GM23248 (cell line): Measurements from ENCODE around the gene TIMM10. TPM values are rescaled to one million over a fixed set of nuclear protein-coding genes. Genes with fewer than 3 reads are reported as not detected.

Source experiments
- DNase-seq: peaks from one replicate; pipeline ENCODE4 v3.0.0-alpha.2; 2015
- H2AFZ ChIP-seq: fragments of 200-600 bp; sonication (generic); 2 replicates; pipeline ENCODE4 v1.6.1; 2016; ENCODE audit warnings: antibody characterized with exemption
- H3F3A ChIP-seq: fragments of 200-600 bp; sonication (generic); 2 replicates; pipeline ENCODE4 v1.6.1; 2016; ENCODE audit warnings: mild to moderate bottlenecking, antibody characterized with exemption, mixed run types; ENCODE audit not compliant: insufficient read depth
- H3K27ac ChIP-seq: fragments of 200-600 bp; sonication (generic); 2 replicates; pipeline ENCODE4 v1.5.1; 2016; ENCODE audit warnings: mild to moderate bottlenecking
- H3K27me3 ChIP-seq: fragments of 200-600 bp; sonication (generic); replicated peaks from 2 replicates; pipeline ENCODE4 v1.6.1; 2016; ENCODE audit warnings: mild to moderate bottlenecking; ENCODE audit not compliant: insufficient read depth
- H3K36me3 ChIP-seq: fragments of 200-600 bp; sonication (generic); 2 replicates; pipeline ENCODE4 v1.6.1; 2016; ENCODE audit warnings: low read depth, mild to moderate bottlenecking
- H3K4me1 ChIP-seq: fragments of 200-600 bp; sonication (generic); 2 replicates; pipeline ENCODE4 v1.6.1; 2016; ENCODE audit warnings: mild to moderate bottlenecking; ENCODE audit not compliant: insufficient read depth
- H3K4me2 ChIP-seq: fragments of 200-600 bp; sonication (generic); one replicate; pipeline ENCODE4 v1.6.1; 2016; ENCODE audit warnings: mild to moderate bottlenecking; ENCODE audit not compliant: unreplicated experiment
- H3K4me3 ChIP-seq: fragments of 200-600 bp; sonication (generic); 2 replicates; pipeline ENCODE4 v1.5.1; 2016; ENCODE audit warnings: mild to moderate bottlenecking
- H3K79me2 ChIP-seq: fragments of 200-600 bp; sonication (generic); 2 replicates; pipeline ENCODE4 v1.6.1; 2016; ENCODE audit warnings: mild to moderate bottlenecking; ENCODE audit not compliant: insufficient read depth
- H3K9ac ChIP-seq: fragments of 200-600 bp; sonication (generic); 2 replicates; pipeline ENCODE4 v1.6.1; 2016; ENCODE audit warnings: mild to moderate bottlenecking
- H3K9me2 ChIP-seq: fragments of 200-600 bp; sonication (generic); 2 replicates; pipeline ENCODE4 v1.6.1; 2016; ENCODE audit warnings: mixed run types, mild to moderate bottlenecking, moderate library complexity; ENCODE audit not compliant: insufficient read depth
- H3K9me3 ChIP-seq: fragments of 200-600 bp; sonication (generic); one replicate; pipeline ENCODE4 v1.6.1; 2017; ENCODE audit warnings: low read depth
- H4K20me1 ChIP-seq: fragments of 200-600 bp; sonication (generic); 2 replicates; pipeline ENCODE4 v1.6.0; 2016; ENCODE audit not compliant: insufficient read depth
- EZH2 ChIP-seq: fragments of 200-600 bp; sonication (generic); IDR thresholded peaks from 2 replicates; pipeline ENCODE4 v1.6.1; 2018; ENCODE audit warnings: antibody characterized with exemption, mild to moderate bottlenecking; ENCODE audit not compliant: insufficient read depth, poor library complexity, severe bottlenecking
- EZH2phosphoT487 ChIP-seq: fragments of 200-600 bp; sonication (generic); IDR thresholded peaks from 2 replicates; pipeline ENCODE4 v1.6.1; 2018; ENCODE audit warnings: antibody characterized with exemption, moderate library complexity, mild to moderate bottlenecking, low read depth; ENCODE audit not compliant: insufficient read depth
- WGBS, 2 experiments: methylation state at CpG; one replicate each; pipeline ENCODE4 v1.1.6; 2015 to 2017; ENCODE audit warnings: low lambda C conversion rate in 2 of 2, low coverage in 1 of 2; ENCODE audit errors: missing lambda C conversion rate in 2 of 2; 5-methylcytosine and 5-hydroxymethylcytosine counted together
- in situ Hi-C: fragments of 300-500 bp; cut with MboI; formaldehyde crosslinking; loops from 2 replicates; pipeline ENCODE4 v1.15.0; 2020
- polyA plus RNA-seq: library from polyadenylated mRNA; unstranded; fragments of >200 nt; fragmentation: Nextera tagmentation; extraction: Ambion mirVana; gene quantifications from 2 replicates; pipeline ENCODE4 v1.2.1, GENCODE V29; 2016
- total RNA-seq: library from RNA; depleted of rRNA; stranded (reverse); fragments of >200 nt; shearing (Covaris generic); gene quantifications from 2 replicates; pipeline ENCODE4 v1.2.3, GENCODE V29; 2014

Gene TIMM10
- total and polyA plus RNA-seq, 2 experiments from 2014 or later = 29.0 to 78.3 TPM

DNA sequence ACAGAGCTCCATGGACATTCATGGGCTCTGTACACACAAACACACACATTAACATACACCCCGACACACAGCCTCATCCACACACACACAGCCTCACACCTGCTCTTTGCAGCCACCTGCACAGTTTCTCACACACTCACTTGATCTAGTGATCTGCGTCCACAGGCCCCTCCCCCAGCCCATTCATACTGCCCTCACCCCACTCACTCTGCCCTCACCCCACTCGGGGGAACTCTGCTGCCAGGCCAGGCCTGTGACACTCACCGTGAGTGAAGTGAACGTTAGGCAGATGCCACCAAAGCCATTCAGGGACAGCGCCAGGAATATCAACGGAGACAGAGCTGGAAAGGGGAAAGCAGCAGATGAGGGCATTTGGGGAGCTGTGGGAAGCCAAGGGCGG, 30.0 kb downstream of the TIMM10 start:
- Histone ChIP-seq H3K4me1 (no peaks in the 10 kb centered on the region), H3K79me2 (no peaks in the 10 kb centered on the region), H3K36me3 (no peaks in the 10 kb centered on the region), H3K9me2 (no peaks in the 10 kb centered on the region), H3K9me3 (no peaks in the 10 kb centered on the region), H3K27me3 (no peaks in the 10 kb centered on the region), H3K4me2 (no peak overlapping the region), H3K4me3 (no peak overlapping the region), H3F3A (no peaks in the 10 kb centered on the region), H3K27ac (no peak overlapping the region), H3K9ac (no peak overlapping the region), H4K20me1 (no peaks in the 10 kb centered on the region), H2AFZ (no peak overlapping the region)
- in situ Hi-C loops = no loop called here
- no peak for DNase-seq
- 69% methylated on average over 8 of the region's 8 CpGs for WGBS, 2 experiments
- no peak for TF ChIP-seq EZH2phosphoT487
- no peak for TF ChIP-seq EZH2

DNA sequence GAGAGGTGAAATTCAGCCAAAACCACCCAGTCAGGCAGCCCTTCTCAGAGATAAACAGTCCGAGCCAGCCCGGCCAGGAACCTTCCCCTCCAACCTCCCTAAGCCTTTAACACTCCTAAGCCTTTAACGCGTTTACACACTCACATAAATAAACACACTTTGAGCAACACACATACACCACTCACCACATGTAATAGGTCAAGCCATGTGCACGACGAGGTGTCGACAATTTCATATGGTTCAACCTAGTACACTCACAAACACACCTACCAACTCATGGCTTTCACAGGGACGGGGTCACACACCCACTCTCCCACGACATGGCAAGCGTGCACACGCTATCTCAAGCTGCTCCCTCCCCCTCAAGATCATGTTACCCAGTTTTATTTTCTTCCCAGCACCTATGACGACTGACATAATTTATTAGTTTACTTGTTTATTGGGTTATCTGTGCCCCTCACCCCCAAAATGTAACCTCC, 30.5 kb downstream of the TIMM10 start:
- peak overlapping the region; percentile 76 for H3K9ac ChIP-seq
- WGBS, 2 experiments = 57 to 60% methylated on average over 12 of the region's 12 CpGs
- in situ Hi-C loops = no loop called here

DNA sequence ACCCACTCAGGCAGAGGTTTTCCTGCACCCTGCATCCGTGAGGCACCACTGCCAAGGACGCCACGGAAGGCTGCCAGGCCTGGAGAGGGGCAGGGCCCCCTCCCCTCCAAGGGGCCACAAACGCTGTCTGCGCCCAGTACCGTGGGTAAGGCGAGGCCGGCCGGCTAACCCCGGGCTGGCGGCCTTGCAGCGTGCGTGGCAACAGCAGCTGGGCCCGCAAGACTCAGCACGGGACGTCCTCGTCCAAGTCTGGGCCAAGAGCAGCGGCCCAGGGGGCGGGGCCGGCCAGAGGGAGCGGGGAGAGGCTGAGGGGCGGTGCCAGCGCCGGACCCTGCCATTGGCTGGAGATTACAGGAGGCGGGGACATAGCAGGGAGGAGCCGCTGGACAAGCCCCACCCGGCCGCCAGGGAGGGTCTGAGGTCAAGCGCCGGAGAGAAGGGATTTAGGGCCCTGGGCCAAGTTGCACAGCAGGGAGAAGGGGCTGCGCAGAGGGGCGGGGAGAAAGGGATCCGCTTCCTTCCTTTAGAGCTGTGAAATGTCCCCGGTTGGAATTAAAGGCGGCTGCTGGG, 31.1 kb downstream of the TIMM10 start:
- peak; percentile 95 for DNase-seq
- Histone ChIP-seq H3K9me3 (no peaks in the 10 kb centered on the region), H4K20me1 (no peaks in the 10 kb centered on the region), H3K4me1 (no peaks in the 10 kb centered on the region), H2AFZ (peak overlapping the region; percentile 71), H3K4me2 (peak overlapping the region; percentile 71), H3K9ac (peak overlapping the region; percentile 76), H3K36me3 (no peaks in the 10 kb centered on the region), H3K27ac (no peak overlapping the region), H3K9me2 (no peaks in the 10 kb centered on the region), H3K4me3 (peak overlapping the region; percentile 58), H3F3A (no peaks in the 10 kb centered on the region), H3K79me2 (no peaks in the 10 kb centered on the region), H3K27me3 (no peaks in the 10 kb centered on the region)
- TF ChIP-seq EZH2 = no peak
- TF ChIP-seq EZH2phosphoT487 = no peak
- 4 to 8% methylated on average over 23 to 34 of the region's 35 CpGs for WGBS, 2 experiments
- in situ Hi-C loops = no loop called here

More for the DNA sequence above, 30.5 kb downstream of the TIMM10 start:
- DNase-seq = no peak
- no peaks in the 10 kb centered on the region for H3K9me2 ChIP-seq
- no peak overlapping the region for H3K27ac ChIP-seq
- no peak for TF ChIP-seq EZH2
- TF ChIP-seq EZH2phosphoT487 = no peak
- no peaks in the 10 kb centered on the region for H4K20me1 ChIP-seq
- no peaks in the 10 kb centered on the region for H3K27me3 ChIP-seq
- H3F3A ChIP-seq = no peaks in the 10 kb centered on the region
- H2AFZ ChIP-seq = peak overlapping the region; percentile 71
- peak overlapping the region; percentile 58 for H3K4me3 ChIP-seq
- no peaks in the 10 kb centered on the region for H3K79me2 ChIP-seq
- no peaks in the 10 kb centered on the region for H3K9me3 ChIP-seq
- H3K36me3 ChIP-seq = no peaks in the 10 kb centered on the region
- H3K4me2 ChIP-seq = peak overlapping the region; percentile 71
- H3K4me1 ChIP-seq = no peaks in the 10 kb centered on the region

DNA sequence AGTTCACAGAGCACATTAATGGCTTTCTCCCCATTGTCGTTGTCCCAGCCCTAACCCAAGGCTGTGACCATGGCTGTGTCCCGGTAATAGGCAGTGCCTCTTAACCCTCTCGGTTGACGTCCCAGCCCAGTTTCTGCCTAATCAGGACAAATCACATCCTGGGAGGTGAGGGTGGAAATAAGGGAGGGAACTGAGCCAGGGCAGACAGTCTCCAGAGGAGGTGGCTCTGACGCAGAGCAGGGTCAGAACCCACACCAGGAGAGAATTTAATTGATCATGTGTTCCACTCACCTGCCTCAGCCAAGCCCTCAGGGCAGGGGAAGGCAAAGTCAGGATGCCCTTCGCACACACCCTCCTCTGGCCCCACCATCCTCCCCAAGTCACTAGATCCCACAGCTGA, 32.0 kb downstream of the TIMM10 start:
- H3K27ac ChIP-seq = no peak overlapping the region
- H3F3A ChIP-seq = no peaks in the 10 kb centered on the region
- H3K9ac ChIP-seq = no peak overlapping the region
- no peaks in the 10 kb centered on the region for H3K79me2 ChIP-seq
- no peak overlapping the region for H3K4me3 ChIP-seq
- no peaks in the 10 kb centered on the region for H3K36me3 ChIP-seq
- in situ Hi-C loops = no loop called here
- no peaks in the 10 kb centered on the region for H3K9me3 ChIP-seq
- H3K9me2 ChIP-seq = no peaks in the 10 kb centered on the region
- no peaks in the 10 kb centered on the region for H3K4me1 ChIP-seq
- H4K20me1 ChIP-seq = no peaks in the 10 kb centered on the region
- H3K4me2 ChIP-seq = no peak overlapping the region
- 92 to 95% methylated on average over 6 of the region's 6 CpGs for WGBS, 2 experiments
- TF ChIP-seq EZH2phosphoT487 = no peak
- H2AFZ ChIP-seq = no peak overlapping the region
- DNase-seq = no peak
- no peaks in the 10 kb centered on the region for H3K27me3 ChIP-seq
